Stimulated activated CD8-positive, alpha-beta memory T cell treated with anti-CD3 and anti-CD28 coated beads, Interleukin-12 subunit alpha, Interleukin-12 subunit beta, amount 100 ng/mL, for 1 hour (primary cell): ENCODE results near the gene POLR2F.
"Not testable (repeated sequence)": the region's sequence is repeated elsewhere in the genome, so short reads cannot be mapped to it uniquely, and the experiment has no call there.

Source experiments
- DNase-seq: peaks from one replicate; pipeline ENCODE4 v3.0.0-alpha.2; 2020; ENCODE audit warnings: low read depth

Gene POLR2F

DNA sequence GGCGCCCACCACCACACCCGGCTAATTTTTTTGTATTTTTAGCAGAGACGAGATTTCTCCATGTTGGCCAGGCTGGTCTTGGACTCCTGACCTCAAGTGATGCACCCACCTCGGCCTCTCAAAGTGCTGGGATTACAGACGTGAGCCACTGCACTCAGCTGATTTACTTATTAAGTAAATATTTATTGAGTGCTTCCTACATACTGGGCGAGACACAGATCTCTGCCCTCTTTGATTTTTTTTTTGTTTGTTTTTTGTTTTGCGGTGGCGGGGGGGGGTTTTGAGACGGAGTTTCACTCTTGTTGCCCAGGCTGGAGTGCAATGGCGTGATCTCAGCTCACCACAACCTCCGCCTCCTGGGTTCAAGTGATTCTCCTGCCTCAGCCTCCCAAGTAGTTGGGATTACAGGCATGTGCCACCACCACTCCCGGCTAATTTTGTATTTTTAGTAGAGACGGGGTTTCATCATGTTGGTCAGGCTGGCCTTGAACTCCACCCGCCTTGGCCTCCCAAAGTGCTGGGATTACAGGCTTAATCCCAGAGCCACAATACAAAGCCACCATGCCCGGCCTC lies 2.4 kb downstream of the POLR2F start:
- not testable (repeated sequence) for DNase-seq

DNA sequence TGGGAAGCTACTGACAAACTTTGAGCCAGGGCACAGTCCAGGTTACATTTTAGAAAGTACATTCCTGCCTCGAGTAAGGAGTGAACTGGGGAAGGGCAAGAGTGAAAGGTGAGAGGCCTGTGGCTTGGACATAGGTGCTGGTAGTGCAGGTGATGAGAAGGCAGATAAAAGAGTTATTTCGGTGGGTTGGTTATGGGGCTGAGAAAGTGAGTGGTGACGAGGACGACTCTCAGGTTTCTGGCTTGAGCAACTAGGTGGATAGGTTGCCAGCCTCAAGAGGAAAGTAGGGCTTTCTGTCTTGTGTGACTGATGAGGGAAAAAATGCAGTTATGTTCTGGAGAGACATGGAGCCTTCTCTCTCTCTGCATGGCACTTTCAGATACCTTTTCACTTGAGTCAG lies 3.7 kb downstream of the POLR2F start:
- DNase-seq = no peak

DNA sequence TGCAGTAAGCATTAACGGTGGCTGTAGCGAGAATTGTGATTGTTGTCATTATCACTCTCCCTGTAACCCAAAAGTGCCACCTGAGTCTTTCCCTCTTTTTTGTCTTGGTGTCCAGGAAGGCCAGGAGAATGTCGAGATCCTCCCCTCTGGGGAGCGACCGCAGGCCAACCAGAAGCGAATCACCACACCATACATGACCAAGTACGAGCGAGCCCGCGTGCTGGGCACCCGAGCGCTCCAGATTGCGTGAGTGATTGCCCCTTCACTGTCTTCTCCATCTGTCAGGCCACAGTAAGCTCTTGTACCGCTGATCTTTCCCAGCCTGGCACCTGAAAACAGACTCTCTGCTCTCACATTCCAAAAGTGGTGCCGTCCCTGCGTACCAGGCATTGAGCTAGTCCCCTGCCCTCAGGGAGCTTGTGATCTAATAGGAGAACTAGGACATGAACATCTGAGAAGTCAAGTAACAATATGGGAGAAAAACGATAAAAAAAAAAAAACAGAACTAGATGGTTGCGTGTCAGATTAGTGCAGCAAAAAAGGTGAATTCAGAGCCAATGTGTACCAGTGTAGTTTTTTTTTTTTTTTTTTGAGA lies 5.8 kb downstream of the POLR2F start:
- no peak for DNase-seq

DNA sequence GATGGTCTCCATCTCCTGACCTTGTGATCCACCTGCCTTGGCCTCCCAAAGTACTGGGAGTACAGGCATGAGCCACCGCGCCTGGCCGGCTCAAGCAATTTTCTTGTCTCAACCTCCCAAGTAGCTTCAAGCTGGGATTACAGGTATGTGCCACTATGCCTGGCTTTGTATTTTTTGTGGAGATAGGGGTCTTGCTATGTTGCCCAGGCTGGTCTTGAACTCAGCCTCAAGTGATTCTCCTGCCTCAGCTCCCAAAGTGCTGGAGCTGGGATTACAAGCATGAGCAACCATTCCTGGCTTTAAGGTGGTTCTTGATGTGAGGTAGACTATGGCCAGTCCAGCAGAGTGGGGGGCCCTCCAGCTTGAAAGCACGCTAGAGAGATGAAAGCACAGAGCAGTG lies 7.6 kb downstream of the POLR2F start:
- DNase-seq = no peak

DNA sequence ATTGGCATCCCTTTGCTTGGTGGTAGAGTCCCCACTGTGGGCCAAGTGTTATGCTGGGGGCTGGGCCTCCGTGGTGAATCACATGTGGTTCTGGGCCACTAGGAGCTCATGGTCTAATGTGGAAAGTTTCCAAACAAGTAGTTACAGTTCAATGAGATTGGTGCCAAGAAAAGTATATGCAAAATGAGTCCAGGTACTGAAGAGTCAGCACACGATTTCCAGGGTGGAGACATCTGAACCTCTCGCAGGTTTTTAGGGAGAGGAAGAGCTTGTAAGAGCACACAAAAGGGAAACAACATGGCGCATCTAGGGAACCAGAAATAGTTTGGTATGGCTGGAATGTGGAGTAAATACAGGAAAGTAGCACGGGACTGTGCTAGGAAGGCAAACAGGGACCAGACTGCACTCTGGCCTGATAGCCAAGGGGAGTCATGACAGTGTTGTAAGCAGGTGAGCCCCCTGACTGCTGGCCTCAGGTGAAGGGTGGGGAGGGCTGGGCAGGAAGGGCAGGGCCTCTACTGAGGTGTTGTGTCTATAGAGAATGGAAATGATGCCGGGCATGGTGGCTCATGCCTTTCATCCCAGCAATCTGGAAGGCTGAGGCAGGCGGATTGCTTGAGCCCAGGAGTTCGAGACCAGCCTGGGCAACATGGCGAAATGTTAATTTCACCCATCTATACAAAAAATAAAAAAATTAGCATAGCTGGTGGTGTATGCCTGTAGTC lies 12.6 kb downstream of the POLR2F start:
- no peak for DNase-seq

DNA sequence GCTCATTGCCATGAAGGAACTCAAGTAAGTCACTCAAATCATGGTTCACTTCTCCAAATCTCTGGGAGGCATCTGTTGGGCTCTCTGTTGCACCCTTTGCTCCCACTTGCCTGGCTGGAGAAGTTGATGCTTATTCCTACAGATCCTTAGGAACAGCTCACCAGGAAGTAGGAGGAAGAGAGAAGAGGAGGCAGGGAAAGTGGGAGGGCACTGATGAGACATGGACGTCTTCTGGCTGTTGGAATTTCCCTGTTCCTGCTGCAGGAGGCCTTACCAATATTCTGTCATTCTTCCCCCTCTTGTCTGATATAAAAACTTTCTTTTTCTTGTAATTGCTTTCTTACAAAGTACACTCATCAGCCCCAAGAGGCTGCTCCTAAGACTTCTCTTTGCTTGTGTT lies 13.6 kb downstream of the POLR2F start:
- no peak for DNase-seq

DNA sequence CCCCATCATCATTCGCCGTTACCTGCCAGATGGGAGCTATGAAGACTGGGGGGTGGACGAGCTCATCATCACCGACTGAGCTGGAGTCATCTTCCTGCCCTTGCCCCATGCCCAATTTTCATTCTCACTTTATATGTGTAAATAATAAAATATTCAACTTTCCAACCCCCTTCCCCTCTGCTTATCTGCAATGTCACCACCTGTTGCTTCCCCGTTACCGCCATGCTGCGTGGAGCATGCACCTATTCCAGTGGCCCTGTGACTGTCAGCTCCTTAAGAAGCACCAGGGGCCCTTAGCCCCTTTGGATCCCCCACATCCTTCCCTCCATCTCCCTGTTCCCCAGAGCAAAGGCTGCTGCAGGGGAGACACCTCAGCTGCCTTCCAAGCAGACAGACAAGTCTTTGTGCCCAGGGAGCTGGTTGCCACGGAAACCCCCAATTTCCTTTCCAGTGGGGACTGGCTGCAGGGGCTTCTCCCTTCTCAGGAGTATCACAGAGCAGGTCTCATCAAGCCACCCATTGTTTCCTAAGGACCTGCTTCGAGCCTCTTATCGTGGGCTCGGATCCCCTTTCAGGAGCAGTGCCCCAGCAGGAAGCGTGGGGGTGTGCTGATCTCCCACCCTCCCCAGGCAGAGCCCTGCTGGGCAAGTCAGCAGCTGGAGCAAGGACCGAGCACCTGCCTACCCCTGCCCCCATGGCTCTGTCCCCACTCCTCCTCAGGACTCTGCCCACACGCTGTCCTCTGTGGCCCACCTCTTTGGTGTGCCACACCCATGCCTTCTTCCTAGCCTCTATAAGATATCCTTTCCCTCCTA lies 14.3 kb downstream of the POLR2F start:
- DNase-seq = no peak

DNA sequence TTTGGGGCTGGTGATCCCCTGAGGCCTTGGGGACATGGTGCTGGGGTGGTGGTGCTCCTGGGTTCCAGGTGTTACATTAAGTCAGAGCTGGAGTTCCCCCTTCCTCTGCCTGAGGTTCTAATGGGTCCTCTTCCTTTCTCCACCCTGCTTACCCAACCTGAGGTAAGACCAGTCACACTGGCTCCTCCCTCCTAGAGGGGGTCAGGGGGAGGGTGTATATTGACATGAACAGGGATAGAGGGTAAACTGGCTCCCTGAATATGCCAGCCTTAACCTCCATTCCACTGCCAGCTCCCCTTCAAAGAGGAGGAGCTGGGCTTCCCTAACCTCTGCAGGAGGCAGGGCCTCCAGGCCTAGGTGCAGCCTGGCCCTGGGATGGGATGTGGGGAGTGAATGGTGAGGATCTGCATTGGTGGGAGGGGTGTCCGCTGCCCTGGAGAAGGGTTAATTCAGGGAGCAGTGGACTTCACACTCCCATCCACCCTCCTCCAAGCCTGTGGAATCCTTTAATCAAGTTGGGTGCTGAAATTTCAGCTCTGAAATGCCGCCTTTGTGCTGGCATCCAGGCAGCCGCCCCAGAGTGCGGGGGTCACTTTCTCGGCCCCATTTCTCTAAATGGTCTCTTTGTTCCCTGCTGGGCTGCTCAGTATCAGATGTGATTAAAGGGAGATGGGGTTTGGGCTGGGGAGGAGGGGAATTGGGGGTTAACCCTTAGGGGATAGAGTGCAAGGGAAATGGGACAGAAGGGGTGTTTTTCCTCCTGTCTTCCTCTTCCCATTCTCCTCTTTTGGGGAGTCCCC lies 15.2 kb downstream of the POLR2F start:
- DNase-seq = no peak

DNA sequence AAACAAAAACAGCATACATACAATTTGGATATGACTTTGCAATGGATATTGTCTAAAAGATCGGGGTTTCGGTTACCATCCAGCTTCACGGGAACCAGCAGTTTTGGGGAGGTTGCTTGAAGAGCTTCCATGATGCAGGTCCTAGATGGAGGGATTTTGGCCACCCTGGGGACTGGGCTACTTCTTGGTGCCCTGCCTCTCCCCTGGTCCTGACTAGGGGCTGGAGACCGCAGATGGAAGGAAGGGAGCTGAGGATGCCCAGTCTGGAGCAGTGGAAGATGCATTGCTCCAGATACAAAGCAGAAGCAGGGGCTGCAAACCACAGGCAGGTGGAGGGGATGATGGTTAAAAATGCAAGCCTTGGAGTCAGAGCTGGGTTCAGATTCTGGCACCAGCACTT lies 17.4 kb downstream of the POLR2F start:
- DNase-seq = no peak

DNA sequence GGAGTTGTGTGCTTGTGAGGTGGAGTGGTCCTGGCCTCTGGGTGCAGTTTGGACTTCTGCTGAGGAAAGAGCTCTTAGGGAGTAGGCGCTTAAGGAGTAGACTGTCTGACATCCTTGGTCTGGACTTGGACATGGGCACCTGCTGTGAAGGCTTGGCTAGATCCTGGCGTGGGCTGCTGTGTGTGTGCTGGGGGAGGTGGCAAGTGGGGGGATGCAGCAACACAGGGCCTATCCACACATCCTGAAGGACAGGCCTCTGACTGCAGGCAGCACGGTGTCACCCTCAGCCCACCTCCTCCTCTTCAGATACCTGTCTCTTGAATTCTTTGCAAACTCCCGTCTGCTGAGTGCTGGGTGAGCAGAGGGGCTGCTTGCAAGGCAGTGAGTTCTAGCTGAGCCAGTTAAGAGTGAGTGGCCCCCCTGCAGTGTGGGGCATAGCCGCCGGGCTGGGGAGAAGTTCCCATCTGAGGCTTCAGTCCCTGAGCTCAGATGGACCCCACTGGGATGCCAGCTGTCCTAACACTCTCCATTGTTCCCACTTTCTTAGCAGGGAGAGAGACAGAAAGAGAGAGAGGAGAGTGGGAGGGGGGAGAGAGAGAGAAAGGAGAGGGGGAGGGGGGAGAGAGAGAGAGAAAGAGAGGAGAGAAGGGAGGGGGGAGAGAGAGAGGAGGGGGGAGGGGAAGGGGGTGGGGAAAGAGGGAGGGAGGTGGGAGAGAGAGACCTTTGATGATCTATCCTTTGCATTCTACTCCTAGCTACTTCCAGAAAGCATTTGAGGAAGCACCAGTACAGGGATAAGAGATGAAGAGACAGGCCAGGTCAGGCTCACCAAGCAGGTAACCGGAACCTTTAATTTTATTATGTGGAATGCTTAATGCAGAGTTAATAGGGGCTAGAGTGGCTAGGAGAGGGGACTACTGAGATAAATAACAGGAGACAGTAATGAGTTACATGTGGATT lies 18.3 kb downstream of the POLR2F start:
- DNase-seq = no peak

DNA sequence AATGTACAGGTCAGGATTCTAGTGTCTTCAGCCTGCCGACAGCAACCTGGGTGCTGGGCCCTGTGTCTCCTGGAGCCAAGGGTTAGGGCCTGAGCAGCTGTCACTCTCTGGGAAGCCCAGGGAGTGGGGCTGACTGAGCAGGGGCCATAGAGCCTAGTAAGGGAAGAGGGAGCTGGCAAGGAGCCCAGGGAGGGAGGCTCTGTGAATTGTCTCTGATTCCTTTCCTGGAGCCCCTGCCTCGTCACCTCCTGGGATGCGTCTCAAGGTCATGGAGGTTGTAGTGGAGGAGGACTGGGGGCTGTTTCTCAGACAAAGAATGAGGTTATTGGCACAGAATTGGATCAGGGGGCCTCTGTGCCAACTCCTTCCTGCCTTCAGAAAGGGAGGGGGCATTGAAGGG lies 19.0 kb downstream of the POLR2F start:
- no peak for DNase-seq

DNA sequence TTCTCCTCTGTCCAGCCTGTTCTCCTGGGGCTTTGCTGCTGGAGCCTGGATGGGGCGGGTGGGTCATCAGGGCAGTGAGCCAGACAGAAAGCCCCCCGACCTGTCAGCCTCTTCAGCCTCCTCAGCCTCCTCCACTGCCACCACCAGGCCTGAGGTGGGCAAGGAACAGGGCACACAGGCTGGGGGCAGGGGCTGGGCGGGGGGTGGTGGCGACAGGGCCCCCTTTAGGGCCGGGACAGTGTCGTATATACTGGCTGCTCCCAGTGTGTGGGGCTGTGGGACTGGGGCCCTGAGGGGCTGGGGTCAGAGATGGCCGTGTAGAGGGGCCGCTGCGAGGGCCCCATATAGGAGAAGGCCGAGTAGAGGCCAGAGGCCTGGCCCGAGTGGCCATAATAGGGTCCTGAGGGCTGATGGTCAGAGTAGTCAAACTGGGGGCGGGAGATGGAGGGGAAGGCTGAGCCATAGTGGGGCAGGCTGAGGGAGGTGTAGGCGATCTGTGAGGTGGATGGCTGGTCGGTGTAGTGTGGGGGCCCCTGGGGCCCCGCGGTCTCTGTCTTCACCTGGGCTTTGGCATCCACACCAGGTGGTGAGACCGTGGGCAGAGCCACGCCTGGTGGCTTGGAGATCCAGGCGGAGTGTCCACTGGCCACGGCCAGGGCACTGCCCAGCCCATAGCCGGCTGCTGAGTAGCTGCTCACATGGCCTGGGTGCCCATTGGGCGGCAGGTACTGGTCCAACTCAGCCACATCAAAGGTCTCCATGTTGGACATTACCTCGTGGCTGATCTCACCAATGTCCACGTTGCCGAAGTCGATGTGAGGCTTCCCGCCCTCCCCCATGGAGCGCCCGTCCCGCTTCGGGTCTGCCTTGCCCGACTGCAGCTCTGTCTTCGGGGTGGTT lies 20.0 kb downstream of the POLR2F start:
- DNase-seq = no peak

DNA sequence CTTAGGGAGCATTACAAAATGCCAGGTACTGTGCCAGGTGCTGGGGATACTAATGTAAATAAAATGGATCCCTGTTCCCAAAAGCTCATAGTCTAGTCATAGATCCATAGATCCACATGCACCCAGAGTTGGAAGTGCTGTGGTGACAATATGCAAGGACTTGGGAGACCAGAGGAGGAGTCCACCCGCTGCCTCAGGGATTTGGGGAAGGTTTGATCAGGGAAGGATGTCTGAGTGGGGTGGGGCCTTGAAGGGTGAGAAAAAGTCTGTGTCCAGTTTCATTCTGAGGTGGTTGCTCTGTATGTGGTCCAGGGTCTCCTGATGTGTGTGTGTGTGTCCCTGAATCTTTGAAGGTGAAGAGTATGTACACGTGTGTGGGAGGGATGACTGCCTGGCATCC lies 21.7 kb downstream of the POLR2F start:
- DNase-seq = no peak

DNA sequence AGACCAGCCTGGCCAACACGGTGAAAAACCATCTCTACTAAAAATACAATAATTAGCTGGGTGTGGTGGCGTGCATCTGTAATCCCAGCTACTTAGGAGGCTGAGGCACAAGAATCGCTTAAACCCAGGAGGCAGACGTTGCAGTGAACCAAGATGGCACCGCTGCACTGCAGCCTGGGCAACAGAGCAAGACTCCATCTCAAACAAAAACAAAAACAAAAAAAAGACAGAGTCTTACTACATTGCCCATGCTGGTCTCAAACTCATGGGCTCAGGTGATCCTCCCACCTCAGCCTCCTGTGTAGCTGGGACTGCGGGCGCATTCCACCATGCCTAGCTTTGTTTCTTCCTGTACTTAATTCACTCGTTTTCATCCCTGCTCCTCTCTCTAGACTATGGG lies 22.5 kb downstream of the POLR2F start:
- not testable (repeated sequence) for DNase-seq

DNA sequence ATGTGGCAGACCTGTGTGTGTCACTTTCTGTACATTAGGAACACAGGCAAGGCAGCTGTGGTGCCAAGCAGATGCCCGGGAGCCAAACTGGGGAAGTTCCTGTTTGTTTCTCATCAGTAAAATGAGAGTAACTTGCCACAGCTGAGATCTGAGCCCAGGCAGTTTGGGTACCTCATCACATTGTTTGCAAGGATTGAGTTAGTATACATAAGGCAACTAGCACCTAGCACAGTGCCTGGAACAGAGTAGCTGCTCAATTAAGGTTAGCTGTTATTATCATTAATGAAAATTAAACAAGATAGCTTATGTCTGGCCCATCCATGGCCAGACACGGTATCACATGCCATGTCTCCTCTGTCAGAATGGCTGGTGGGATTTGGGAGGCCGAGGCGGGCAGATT lies 23.0 kb downstream of the POLR2F start:
- DNase-seq = no peak

DNA sequence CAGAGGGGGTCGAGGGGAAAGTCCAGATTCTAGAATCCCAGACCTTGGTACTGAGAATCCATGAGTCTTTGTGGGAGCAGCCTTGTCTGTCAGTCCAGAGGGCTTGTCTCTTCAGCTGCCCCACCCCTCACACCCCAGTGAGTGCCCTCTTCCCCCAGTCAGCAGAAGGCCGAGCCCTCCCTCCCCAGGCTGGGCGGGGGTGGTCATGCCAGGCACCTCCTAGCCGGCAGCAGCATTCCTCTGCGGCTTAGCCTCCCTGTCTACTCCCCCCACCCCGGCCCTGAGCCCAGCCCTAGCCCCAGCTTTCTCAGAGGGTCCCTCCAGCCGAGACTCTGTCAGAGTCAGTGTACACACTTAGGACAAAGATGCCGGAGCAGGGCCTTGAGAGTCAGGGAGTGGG lies 26.3 kb downstream of the POLR2F start:
- DNase-seq = no peak

DNA sequence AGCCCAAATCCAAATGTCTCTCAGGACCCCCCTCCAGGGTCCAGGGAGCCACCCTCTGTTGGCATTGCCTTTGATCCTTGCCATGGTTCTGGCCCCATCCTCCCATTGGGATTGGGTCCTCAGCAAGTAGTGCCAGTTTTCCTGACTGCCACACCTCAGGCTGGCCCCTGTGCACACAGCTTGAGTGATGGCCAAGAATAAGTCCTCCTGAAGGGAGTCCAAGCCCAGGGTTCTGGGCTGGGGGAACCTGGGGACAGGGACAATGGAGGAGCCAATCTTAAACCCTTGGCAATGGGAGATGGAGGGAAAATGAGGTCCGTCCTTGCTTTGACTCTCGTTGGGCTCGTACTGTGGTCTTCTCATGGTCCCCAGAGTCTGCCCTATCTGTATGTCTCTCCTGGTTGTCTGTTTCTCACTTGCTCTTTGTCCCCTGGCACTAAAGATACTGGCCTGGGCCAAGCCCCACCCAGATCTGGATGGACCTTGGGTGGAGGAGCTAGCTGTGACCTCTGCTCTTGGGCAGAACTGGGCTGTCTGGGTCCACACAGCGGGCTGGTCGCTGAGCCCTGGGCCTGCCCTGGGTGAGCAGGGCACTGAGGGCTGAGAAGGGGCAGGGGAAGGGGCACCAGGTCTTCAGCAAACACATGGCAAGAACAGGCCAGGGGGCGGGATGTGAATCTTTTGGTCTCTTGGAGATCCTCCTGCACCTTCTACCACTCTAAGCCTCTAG lies 27.9 kb downstream of the POLR2F start:
- DNase-seq = no peak

DNA sequence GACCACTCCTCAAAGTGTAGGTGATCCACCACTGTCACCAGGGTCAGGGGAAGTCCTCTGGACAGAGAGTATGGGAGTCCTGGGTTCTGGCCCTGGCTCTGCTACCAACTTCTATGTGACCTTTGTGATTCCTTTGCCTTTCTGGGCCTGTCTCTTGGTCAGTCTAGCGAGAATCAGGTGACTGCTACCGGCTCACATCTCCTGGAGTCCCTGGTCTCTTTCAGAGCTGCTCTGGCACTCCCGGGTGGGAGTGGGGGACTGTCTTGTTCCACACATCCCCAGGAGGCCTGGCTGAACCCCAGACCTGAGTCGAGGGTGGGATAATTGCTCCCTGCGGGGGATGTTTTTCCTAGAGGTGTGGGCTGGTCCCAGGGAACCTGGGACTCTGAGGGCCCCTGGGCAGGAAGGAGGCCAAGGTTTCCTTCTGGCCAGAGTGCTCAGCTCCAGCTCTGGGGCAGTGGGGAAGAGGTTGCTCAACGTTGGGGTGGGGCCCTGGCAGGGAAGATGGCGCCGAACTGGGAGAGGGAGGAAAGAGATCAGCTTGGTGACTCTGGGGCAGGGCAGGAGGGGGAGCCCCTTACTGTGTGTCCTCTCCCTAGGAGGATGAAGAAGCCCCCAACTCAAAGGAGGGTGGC lies 28.8 kb downstream of the POLR2F start:
- no peak for DNase-seq
